HG03439 (cell line): ENCODE results near the gene RFX8.

Source experiments
- ATAC-seq: cut with Tn5 transposase; IDR thresholded peaks from one replicate; pipeline ENCODE4 v1.9.1; 2021; ENCODE audit warnings: mild to moderate bottlenecking, moderate library complexity; ENCODE audit not compliant: unreplicated experiment

The RFX8 gene

GRCh38 chr2:101386599-101387150, 88.2 kb downstream of the RFX8 start:
- no peak for ATAC-seq

DNA sequence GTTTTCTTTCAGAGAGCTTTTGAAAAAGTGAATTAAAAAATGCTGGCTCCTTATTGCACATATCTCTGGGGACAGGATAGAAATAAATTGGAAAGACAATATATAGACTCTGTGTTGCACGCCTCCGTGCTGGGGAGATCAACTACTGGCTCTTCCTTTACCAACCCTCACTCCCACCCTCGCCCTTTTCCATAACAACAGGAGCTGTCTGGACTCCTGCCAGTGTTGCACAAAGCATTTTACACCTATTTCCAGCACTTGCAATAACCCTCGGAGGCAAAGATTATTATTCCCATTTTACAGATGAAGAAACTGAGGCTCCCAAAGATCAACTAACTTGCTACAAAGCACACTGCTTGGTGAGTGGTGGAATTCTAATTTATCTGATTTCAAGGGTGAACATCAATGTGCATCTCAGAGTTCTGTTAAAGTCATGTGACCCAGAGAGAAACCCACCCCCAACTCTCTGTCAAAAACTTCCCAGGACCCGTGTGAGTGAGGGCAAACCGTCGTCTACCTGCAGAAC, 91.8 kb downstream of the RFX8 start:
- no peak for ATAC-seq

DNA sequence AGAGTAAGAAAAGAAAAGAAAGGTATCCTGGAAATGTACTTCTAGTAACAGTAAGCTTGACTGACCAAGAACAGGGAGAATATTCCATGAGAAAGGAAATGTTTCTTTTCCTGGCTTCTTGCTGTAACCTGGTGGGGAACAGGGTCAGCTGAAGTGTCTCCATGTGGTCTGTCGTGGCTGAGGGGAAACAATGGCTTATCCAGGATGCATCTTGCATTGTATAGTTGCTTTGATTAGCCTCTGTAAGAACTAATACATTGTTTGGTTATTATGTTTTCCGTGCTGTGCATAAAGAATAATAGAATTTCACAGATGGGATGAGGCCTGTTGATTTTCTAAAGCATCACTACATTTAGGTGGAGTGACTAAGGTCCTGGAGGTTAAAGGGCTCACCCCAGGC, 92.5 kb downstream of the RFX8 start:
- no peak for ATAC-seq

GRCh38 chr2:101380376-101380775, 94.5 kb downstream of the RFX8 start:
- ATAC-seq = no peak

DNA sequence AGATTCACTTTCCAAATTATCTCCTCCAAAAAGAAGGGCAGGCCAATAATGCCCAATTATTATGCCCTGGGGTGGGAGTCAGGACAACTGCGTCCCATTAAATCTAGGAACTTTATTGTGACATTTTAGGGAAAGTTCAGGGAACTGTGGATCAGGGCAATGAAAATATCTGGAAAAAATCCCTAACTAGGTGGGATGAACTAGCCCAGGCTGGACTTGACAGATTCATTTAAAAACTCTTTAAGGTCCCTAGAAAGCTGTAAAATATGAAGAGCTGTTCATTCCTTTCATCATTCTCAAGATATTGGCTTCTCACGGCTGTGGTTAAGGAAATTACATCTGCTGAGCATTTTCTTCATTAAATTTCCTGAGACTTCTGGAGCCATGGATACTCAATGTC, 95.8 kb downstream of the RFX8 start:
- no peak for ATAC-seq

DNA sequence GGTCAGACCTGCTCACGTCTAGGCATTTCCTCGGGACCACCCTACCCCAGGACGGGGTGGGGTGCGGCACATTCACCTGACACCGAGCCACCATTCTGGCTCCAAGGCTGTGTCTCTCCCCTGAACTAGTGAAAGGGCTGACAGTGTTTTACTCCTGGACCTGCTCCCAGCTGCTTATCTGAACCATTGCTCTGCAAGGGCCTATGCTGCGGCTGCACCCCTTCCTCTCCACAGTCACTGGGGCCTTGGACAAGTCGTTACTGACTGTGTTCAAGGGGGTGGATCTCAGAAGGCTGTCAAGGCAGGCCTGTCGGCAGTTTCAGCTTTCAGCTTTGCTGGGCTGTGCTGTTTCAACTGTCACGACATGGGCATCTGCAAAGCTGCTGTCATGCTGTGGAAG, 99.3 kb downstream of the RFX8 start:
- ATAC-seq = no peak

DNA sequence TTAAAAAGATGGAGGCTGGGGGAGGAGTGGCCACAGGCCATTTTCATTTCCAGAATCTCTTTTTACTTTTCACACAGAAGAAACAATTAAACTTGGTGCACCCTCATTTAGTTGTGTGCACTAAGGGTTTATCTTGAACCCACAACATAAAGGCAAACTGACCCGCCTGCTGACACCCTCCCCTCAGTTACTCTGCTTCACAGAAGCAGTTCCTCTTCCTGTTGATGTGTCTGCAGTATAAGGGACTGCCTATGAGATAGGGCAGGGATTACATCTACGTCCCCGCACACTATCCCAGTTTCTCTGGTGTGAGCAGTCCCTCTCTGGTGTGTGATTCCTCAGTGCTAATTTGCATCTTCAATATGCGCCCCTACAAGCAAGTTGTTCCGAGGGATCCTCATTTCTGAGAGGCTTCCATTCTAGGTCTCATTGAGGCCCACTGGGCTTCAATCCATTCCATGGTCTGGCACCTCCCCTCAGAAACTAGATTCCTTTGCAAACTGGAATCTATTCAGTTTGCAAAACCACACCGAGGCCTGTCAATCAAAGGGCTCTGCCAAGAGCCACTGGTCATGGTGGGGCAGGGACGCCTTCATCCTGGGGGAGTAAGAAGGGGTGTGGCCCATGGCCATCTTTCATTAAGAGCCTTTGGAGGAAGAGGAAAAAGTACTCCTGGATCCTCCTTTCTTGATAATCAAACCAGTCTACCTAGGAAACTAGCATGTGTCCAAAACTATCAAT, 99.9 kb downstream of the RFX8 start:
- ATAC-seq = no peak

- ATAC-seq = no peak
Observed at GRCh38 chr2:101372792-101373191, 102.1 kb downstream of the RFX8 start.

- ATAC-seq = no peak
Observed at GRCh38 chr2:101371636-101372035, 103.3 kb downstream of the RFX8 start.

DNA sequence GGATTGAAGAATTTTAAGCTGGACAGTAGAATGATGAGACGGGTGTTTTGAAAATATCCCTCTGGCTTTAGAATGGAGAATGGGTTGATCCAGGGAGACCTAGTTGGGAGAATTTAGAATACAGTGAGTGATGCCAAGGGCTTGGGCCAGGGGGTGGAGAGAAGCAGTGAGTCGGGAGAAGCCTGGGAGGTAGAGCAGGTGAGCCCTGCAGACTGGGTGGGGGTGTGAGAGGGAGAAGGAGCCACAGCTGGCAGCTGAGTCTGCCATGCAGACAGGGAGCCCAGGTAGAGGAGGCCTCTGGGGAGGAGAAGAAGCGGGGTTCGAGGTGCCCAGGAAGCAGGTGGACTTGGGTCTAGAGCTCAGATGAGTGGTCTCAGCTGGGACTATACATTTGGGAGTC, 105.8 kb downstream of the RFX8 start:
- ATAC-seq = no peak

DNA sequence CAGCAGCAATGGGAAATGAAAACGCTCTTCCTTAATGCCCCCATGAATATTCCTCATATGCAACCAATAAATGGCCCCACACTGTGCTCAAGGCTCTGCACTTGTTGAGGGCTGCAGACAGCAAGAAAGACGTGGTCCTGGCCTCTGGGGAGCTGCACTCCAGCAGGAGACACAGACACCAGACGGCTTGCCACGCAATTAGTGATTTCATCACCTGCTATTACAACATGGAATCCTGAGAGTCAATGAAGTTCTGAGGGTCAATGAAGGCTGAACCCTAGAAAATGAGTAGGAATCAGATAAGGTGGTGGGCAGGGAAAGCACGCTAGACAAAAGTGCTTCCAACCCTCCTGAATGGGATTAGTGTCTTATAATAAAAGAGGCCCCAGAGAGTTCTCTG, 106.5 kb downstream of the RFX8 start:
- ATAC-seq = no peak

DNA sequence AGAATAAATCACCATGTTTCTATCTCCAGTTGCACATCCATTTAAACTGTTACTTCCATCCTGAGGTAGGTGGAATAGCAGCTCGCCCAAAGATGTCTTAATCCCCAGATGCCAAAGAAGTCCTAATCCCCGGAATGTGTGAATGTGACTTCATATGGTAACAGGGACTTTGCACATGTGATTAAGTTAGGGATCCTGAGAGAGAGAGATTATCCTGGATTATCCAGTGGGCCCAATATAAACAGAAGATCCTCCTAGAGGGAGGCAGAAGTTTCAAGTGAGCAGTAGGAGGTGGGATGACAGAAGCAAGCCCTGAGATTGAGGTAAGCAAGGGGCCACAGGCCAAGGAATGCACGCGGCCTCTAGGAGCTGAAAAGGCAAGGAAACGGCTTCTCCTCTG, 107.4 kb downstream of the RFX8 start:
- ATAC-seq = no peak

DNA sequence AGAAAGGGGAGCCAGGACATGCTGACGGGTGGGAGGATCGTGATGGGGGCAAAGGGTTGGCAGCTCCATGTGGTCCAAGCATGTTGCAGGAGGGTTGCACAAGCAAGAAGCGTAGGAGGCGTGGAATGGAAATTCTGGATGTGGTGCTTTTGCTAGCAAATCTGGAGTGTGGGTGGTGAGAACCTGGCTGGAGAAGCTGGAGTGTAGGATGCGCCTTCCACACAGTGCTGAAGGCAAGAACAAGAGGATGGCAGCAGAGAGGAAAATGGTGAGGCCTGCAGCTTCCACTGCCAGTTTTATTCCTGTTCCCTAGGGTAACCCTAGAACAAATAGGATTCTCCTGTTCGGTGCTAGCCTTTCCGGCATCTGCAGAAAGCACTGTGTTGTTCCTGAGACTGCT, 110.0 kb downstream of the RFX8 start:
- ATAC-seq = no peak

- ATAC-seq = no peak
Observed at GRCh38 chr2:101362777-101363176, 112.1 kb downstream of the RFX8 start.

- no peak for ATAC-seq
Observed at GRCh38 chr2:101362316-101362715, 112.6 kb downstream of the RFX8 start.

DNA sequence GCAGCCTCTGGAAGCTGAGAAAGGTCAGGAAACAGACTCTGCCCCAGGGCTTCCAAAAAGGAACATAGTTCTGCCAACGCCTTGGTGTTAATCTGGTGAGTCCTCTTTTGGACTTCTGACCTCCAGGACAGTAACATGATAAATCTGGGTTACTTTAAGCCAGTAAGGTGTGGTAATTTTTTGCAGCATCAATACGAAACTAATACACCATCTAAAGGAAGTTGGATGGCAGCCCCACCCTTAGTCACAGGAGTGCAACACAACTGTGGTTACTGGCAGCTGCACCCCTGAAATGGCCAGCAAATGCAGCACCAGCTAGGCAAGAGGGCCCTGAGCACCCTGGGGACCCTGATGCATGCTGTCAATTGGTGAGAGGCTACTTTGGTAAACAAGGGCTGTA, 113.4 kb downstream of the RFX8 start:
- no peak for ATAC-seq

GRCh38 chr2:101361121-101361520, 113.8 kb downstream of the RFX8 start:
- no peak for ATAC-seq

DNA sequence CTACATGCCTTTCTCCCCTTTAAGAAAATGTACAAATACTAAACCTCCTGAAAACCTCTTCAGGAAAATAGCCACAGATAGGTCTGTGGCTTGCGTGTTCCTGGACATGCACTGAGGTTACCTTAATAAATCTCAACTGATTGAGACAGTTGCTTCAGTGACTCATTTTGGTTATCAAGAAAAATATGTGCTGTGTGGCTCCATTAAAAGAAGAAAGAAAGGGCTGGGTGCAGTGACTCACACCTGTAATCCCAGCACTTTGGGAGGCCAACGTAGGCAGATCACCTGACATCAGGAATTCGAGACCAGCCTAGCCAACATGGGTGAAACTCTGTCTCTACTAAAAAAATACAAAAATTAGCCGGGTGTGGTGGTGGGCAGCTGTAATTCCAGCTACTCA, 114.7 kb downstream of the RFX8 start:
- ATAC-seq = no peak

GRCh38 chr2:101359410-101359954, 115.4 kb downstream of the RFX8 start:
- no peak for ATAC-seq

GRCh38 chr2:101357376-101357775, 117.5 kb downstream of the RFX8 start:
- no peak for ATAC-seq

DNA sequence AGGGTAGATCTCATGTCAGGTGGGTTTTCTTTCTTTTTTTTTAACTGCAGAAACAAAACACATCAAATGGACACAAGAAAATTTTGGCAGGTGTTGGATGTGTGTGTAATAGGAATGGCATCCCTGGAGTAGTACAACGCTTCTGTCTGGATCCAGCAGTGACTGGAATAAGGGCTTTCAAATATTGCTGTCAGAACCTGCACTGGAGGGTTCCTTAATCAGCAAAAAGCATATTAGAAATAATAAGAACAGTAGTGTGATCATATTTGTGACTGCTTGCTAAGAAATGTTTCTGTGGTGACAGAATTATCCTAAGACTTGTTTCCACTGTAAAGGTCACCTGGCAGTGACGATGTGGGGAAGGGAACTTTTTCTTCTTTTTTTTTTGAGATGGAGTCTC, 118.4 kb downstream of the RFX8 start:
- no peak for ATAC-seq

- no peak for ATAC-seq
Observed at GRCh38 chr2:101356055-101356454, 118.9 kb downstream of the RFX8 start.
